K562 (cell line): Measurements from ENCODE around the gene CD9. TPM values are rescaled to one million over a fixed set of nuclear protein-coding genes. Genes with fewer than 3 reads are reported as not detected.

Source experiments
- ATAC-seq: fragments of 200-7000 bp; cut with Tn5 transposase; 3 replicates; pipeline ENCODE4 v1.9.1; 2020; ENCODE audit warnings: moderate library complexity
- BruUV-seq: library from RNA; stranded (reverse); fragments of 400-500 nt; replicated peaks from 2 replicates; lab custom pipeline; 2021; lab: Mats Ljungman, UMichigan
- CTCF ChIA-PET: fragments of 300-600 bp; formaldehyde crosslinking; extraction: SDS; loops from one replicate; lab custom pipeline; 2021; ENCODE audit warnings: low intra/inter-chr PET ratio; lab: Yijun Ruan, JAX
- POLR2A ChIA-PET: fragments of 300-600, 350-650 bp; sonication (Branson Sonifier 250); formaldehyde crosslinking; extraction: SDS; loops from one replicate; lab custom pipeline; 2021; ENCODE audit warnings: antibody characterized with exemption, inconsistent platforms; lab: Yijun Ruan, JAX
- DNase-seq, 4 experiments: peaks; one replicate each; pipeline versions ENCODE4 v3.0.0 to v3.0.0-alpha.2; 2011 to 2018; ENCODE audit warnings: low spot score in 3 of 4, mixed read lengths in 3 of 4; ENCODE audit errors: extremely low read depth in 1 of 4
- FAIRE-seq: peaks from 2 replicates; lab custom pipeline; 2011; peaks lifted over from hg19 to GRCh38; lab: Jason Lieb, UNC
- H2AFZ ChIP-seq: 2 replicates; pipeline ENCODE4 v1.6.0; 2011; ENCODE audit warnings: low read depth, low read length, control low read depth, inconsistent platforms
- H3K27ac ChIP-seq: fragments of 200-600 bp; 3 replicates; pipeline ENCODE4 v1.8.0; 2011; ENCODE audit warnings: low read depth, mild to moderate bottlenecking, control low read depth, inconsistent platforms, low read length, moderate library complexity, mixed read lengths; ENCODE audit errors: extremely low read depth
- H3K27me3 ChIP-seq, 2 experiments: fragments of 300-600 bp in 1 of 2; 2 replicates in 1 of 2; 3 replicates in 1 of 2; pipeline versions ENCODE4 v1.6.0 to v1.8.0; 2011; ENCODE audit warnings: inconsistent platforms in 2 of 2, low read length in 2 of 2, mild to moderate bottlenecking in 1 of 2, mixed read lengths in 1 of 2, moderate library complexity in 1 of 2; ENCODE audit not compliant: control insufficient read depth in 2 of 2, insufficient read depth in 2 of 2
- H3K36me3 ChIP-seq: fragments of 300-600 bp; 3 replicates; pipeline ENCODE4 v1.8.0; 2011; ENCODE audit warnings: mild to moderate bottlenecking, low read length, inconsistent platforms; ENCODE audit not compliant: control insufficient read depth, insufficient read depth
- H3K4me1 ChIP-seq, 2 experiments: fragments of 200-600 bp in 1 of 2; replicated peaks in 1 of 2; 2 replicates in 1 of 2; 3 replicates in 1 of 2; pipeline versions ENCODE4 v1.5.1 to v1.8.0; 2011; ENCODE audit warnings: inconsistent platforms in 2 of 2, low read length in 2 of 2, mild to moderate bottlenecking in 1 of 2, mixed read lengths in 1 of 2, moderate library complexity in 1 of 2; ENCODE audit not compliant: control insufficient read depth in 2 of 2, insufficient read depth in 2 of 2
- H3K4me2 ChIP-seq: 2 replicates; pipeline ENCODE4 v1.6.1; 2011; ENCODE audit warnings: low read length, control low read depth, inconsistent platforms, mixed read lengths; ENCODE audit not compliant: insufficient read depth
- H3K4me3 ChIP-seq: fragments of 200-600 bp; sonication (generic), shearing (Covaris generic); 2 replicates; pipeline ENCODE4 v1.5.1; 2016; ENCODE audit warnings: control low read depth, inconsistent platforms
- H3K79me2 ChIP-seq: fragments of 200-600 bp; 3 replicates; pipeline ENCODE4 v1.8.0; 2011; ENCODE audit warnings: low read length, inconsistent platforms; ENCODE audit not compliant: control insufficient read depth, insufficient read depth
- H3K9ac ChIP-seq, 2 experiments: 2 replicates each; pipeline versions ENCODE4 v1.6.0 to v1.6.1; 2011; ENCODE audit warnings: low read depth in 2 of 2, low read length in 2 of 2, control low read depth in 1 of 2, inconsistent platforms in 1 of 2, mild to moderate bottlenecking in 1 of 2, mixed read lengths in 1 of 2; ENCODE audit not compliant: insufficient read depth in 1 of 2
- H3K9me1 ChIP-seq: one replicate; pipeline ENCODE4 v1.6.0; 2011; ENCODE audit warnings: inconsistent platforms, mild to moderate bottlenecking, low read length, moderate library complexity; ENCODE audit not compliant: control insufficient read depth, insufficient read depth
- H3K9me3 ChIP-seq: replicated peaks from 2 replicates; pipeline ENCODE4 v1.5.1; 2011; ENCODE audit warnings: low read depth, low read length, inconsistent platforms; ENCODE audit not compliant: control insufficient read depth, insufficient read depth
- H4K20me1 ChIP-seq: replicated peaks from 2 replicates; pipeline ENCODE4 v1.6.1; 2011; ENCODE audit warnings: low read length, inconsistent platforms, mixed read lengths; ENCODE audit not compliant: control insufficient read depth, insufficient read depth
- FOXP1 ChIP-seq: sonication (generic); formaldehyde crosslinking; IDR thresholded peaks from 2 replicates; pipeline ENCODE4 v1.8.0; 2022; ENCODE audit warnings: mild to moderate bottlenecking, missing genetic modification reagents
- HNRNPK ChIP-seq: fragments of 200-400 bp; formaldehyde crosslinking; IDR thresholded peaks from one replicate; pipeline ENCODE4 v1.6.1; 2018; ENCODE audit warnings: mild to moderate bottlenecking, low read depth, low read length; ENCODE audit not compliant: poor library complexity, severe bottlenecking
- KAT7 ChIP-seq: sonication (generic); formaldehyde crosslinking; IDR thresholded peaks from 2 replicates; pipeline ENCODE4 v1.8.0; 2022; ENCODE audit warnings: missing genetic modification reagents, mild to moderate bottlenecking, borderline replicate concordance
- NFATC3 ChIP-seq: fragments of 450-650 bp; IDR thresholded peaks from 2 replicates; pipeline ENCODE4 v1.6.1; 2017; ENCODE audit warnings: mild to moderate bottlenecking
- SMC3 ChIP-seq: conservative IDR thresholded peaks from 2 replicates; pipeline ENCODE4 v1.6.1; 2011; ENCODE audit warnings: low read depth, low read length, improper control_type of control experiment; ENCODE audit not compliant: insufficient read depth
- SNRNP70 ChIP-seq: fragments of 200-400 bp; formaldehyde crosslinking; optimal IDR thresholded peaks from 2 replicates; pipeline ENCODE3; 2017; ENCODE audit warnings: low read depth, low read length
- SRSF9 ChIP-seq: fragments of 200-400 bp; formaldehyde crosslinking; IDR thresholded peaks from 2 replicates; pipeline ENCODE4 v1.6.1; 2017; ENCODE audit warnings: low read depth, low read length, borderline replicate concordance
- TAF15 ChIP-seq: fragments of 200-400 bp; formaldehyde crosslinking; IDR thresholded peaks from 2 replicates; pipeline ENCODE4 v1.6.1; 2017; ENCODE audit warnings: mild to moderate bottlenecking, low read depth, low read length, moderate library complexity
- XRCC5 ChIP-seq: fragments of 200-400 bp; formaldehyde crosslinking; IDR thresholded peaks from 2 replicates; pipeline ENCODE4 v1.6.1; 2017; ENCODE audit warnings: low read depth, mild to moderate bottlenecking, low read length
- ZNF133 ChIP-seq: fragments of 250-450 bp; sonication (Bioruptor Pico); IDR thresholded peaks from 2 replicates; pipeline ENCODE4 v1.4.0; 2020; ENCODE audit warnings: mild to moderate bottlenecking
- ZNF143 ChIP-seq: sonication (generic); formaldehyde crosslinking; IDR thresholded peaks from 2 replicates; pipeline ENCODE4 v1.9.0; 2022; ENCODE audit warnings: mild to moderate bottlenecking, missing genetic modification reagents
- ZNF431 ChIP-seq: sonication (generic); formaldehyde crosslinking; IDR thresholded peaks from 2 replicates; pipeline ENCODE4 v1.8.0; 2022; ENCODE audit warnings: mild to moderate bottlenecking, missing genetic modification reagents
- WGBS: fragments of 100-300 bp; shearing (Covaris generic); methylation state at CpG from one replicate; pipeline ENCODE4 v1.1.6; 2016; ENCODE audit warnings: low coverage, mixed read lengths; ENCODE audit not compliant: insufficient coverage; ENCODE audit errors: missing lambda C conversion rate; 5-methylcytosine and 5-hydroxymethylcytosine counted together
- in situ Hi-C: fragments of 300-500 bp; cut with MboI; formaldehyde crosslinking; loops from 4 replicates; pipeline ENCODE4 v1.15.0; 2018; ENCODE audit warnings: inconsistent platforms, mixed read lengths
- intact Hi-C: fragments of 100-400 bp; cut with micrococcal nuclease; formaldehyde crosslinking; loops from 2 replicates; pipeline ENCODE4 v1.14.2; 2022
- polyA plus RNA-seq, 8 experiments: library from polyadenylated mRNA; depleted of rRNA in 4 of 8; stranded (reverse) in 5 of 8; unstranded in 3 of 8; fragments of >200 nt; fragmentation: Nextera tagmentation in 2 of 8; fragmentation: Illumina TruSeq in 1 of 8; extraction: Ambion mirVana in 2 of 8; extraction: Trizol in 1 of 8; gene quantifications; 2 replicates each; pipeline versions ENCODE4 v1.2.1 to v1.2.3, GENCODE V29; 2011 to 2014; ENCODE audit warnings: inconsistent platforms in 1 of 8, missing spikeins in 1 of 8
- total RNA-seq, 7 experiments: library from RNA; depleted of rRNA in 6 of 7; stranded (reverse); fragments of >200 nt in 6 of 7; fragmentation: Illumina TruSeq in 2 of 7; extraction: Trizol in 2 of 7; gene quantifications; 2 replicates each; pipeline versions ENCODE4 v1.2.1 to v1.2.3, GENCODE V29; 2011 to 2021; ENCODE audit warnings: low replicate concordance in 1 of 7
- TF ChIP-seq, protein P1 (sequence below): sonication (generic); formaldehyde crosslinking; IDR thresholded peaks from 2 replicates; pipeline ENCODE4 v1.8.1; 2023; ENCODE audit warnings: mild to moderate bottlenecking, missing genetic modification reagents, moderate library complexity
- TF ChIP-seq, protein P2 (sequence below), 3 experiments: fragments of 200-800 bp in 1 of 3; fragments of 250-450 bp in 1 of 3; fragments of 450-650 bp in 1 of 3; sonication (Bioruptor Pico) in 1 of 3; sonication (Bioruptor generic) in 1 of 3; formaldehyde crosslinking in 1 of 3; IDR thresholded peaks; 2 replicates each; pipeline versions ENCODE4 v1.6.1 to v1.8.0; 2016 to 2022; ENCODE audit warnings: mild to moderate bottlenecking in 2 of 3, missing genetic modification characterization in 2 of 3, missing compliant biosample characterization in 1 of 3, moderate library complexity in 1 of 3
- TF ChIP-seq, protein P3 (sequence below): fragments of 450-650 bp; conservative IDR thresholded peaks from 2 replicates; pipeline ENCODE4 v1.6.1; 2016; ENCODE audit warnings: missing genetic modification characterization, low read depth, mild to moderate bottlenecking, missing compliant biosample characterization, moderate library complexity
- TF ChIP-seq, protein P4 (sequence below): sonication (generic); formaldehyde crosslinking; IDR thresholded peaks from 2 replicates; pipeline ENCODE4 v1.8.0; 2022; ENCODE audit warnings: mild to moderate bottlenecking, missing genetic modification reagents

CD9 gene
- total and polyA plus RNA-seq, 9 of the 15 experiments (the other 6 are each of a cell fraction or from before 2014, with no cell fraction given) = 0.43 to 5.6 (median 0.62) TPM

DNA sequence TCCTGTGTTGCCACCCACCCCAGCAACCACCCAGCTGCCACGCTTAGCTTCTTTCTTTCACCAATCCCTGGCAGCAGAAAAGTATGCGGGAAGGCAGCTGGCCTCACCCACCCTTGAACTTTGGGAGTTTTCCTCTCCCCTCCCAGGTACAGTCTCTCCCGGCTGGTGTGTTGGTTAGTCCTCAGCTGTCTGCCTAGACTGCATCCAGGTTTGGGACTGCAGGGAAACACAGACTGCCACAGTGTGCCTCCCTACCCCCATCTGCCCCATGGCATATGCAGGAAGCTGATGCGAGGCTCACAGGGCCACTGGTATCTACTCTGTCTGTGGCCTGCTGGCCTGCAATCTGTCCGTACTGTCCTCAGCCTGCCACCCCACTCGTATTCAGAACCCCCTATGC, 2.1 kb downstream of the CD9 start:
- in situ Hi-C loops = no loop called here
- DNase-seq (no peak), ATAC-seq (no peak), FAIRE-seq (no peak)
- no peak overlapping the region for H3K27ac ChIP-seq
- H4K20me1 ChIP-seq = no peaks in the 10 kb centered on the region
- no peaks in the 10 kb centered on the region for H3K79me2 ChIP-seq
- no peaks in the 10 kb centered on the region for H3K36me3 ChIP-seq
- peaks cover 6 to 41% of the 10 kb centered on the region in 2 experiments; a peak in 4 of 5 replicates for H3K27me3 ChIP-seq
- no peak overlapping the region for H3K4me2 ChIP-seq
- BruUV-seq = no TSS peak
- no peak overlapping the region for H3K4me3 ChIP-seq
- no peak overlapping the region for H2AFZ ChIP-seq
- WGBS = 0% methylated on average over 4 of the region's 6 CpGs
- H3K9me1 ChIP-seq = no peaks in the 10 kb centered on the region
- intact Hi-C loops = no loop called here
- no peak overlapping the region for H3K9ac ChIP-seq
- CTCF ChIA-PET = no interaction called here
- POLR2A ChIA-PET = interaction anchor here (0.7 to 1.1 kb wide), 2 partner anchors 9 to 44 kb away, joined by 3 read pairs; no protein-coding TSS in a partner anchor
- peaks cover 0 to 15% of the 10 kb centered on the region in 2 experiments; a peak in 3 of 5 replicates for H3K4me1 ChIP-seq
- no peaks in the 10 kb centered on the region for H3K9me3 ChIP-seq
- TF ChIP-seq TAF15 (no peak), KAT7 (CRISPR knock-in tag) (no peak), XRCC5 (no peak), ZNF431 (CRISPR knock-in tag) (no peak), SMC3 (no peak), SNRNP70 (no peak), ZNF143 (no peak), HNRNPK (no peak), NFATC3 (no peak), SRSF9 (no peak), FOXP1 (CRISPR knock-in tag) (no peak), ZNF133 (CRISPR knock-in tag) (no peak)
- TF ChIP-seq, protein P1, sequence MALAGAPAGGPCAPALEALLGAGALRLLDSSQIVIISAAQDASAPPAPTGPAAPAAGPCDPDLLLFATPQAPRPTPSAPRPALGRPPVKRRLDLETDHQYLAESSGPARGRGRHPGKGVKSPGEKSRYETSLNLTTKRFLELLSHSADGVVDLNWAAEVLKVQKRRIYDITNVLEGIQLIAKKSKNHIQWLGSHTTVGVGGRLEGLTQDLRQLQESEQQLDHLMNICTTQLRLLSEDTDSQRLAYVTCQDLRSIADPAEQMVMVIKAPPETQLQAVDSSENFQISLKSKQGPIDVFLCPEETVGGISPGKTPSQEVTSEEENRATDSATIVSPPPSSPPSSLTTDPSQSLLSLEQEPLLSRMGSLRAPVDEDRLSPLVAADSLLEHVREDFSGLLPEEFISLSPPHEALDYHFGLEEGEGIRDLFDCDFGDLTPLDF = no peak
- TF ChIP-seq, protein P2, sequence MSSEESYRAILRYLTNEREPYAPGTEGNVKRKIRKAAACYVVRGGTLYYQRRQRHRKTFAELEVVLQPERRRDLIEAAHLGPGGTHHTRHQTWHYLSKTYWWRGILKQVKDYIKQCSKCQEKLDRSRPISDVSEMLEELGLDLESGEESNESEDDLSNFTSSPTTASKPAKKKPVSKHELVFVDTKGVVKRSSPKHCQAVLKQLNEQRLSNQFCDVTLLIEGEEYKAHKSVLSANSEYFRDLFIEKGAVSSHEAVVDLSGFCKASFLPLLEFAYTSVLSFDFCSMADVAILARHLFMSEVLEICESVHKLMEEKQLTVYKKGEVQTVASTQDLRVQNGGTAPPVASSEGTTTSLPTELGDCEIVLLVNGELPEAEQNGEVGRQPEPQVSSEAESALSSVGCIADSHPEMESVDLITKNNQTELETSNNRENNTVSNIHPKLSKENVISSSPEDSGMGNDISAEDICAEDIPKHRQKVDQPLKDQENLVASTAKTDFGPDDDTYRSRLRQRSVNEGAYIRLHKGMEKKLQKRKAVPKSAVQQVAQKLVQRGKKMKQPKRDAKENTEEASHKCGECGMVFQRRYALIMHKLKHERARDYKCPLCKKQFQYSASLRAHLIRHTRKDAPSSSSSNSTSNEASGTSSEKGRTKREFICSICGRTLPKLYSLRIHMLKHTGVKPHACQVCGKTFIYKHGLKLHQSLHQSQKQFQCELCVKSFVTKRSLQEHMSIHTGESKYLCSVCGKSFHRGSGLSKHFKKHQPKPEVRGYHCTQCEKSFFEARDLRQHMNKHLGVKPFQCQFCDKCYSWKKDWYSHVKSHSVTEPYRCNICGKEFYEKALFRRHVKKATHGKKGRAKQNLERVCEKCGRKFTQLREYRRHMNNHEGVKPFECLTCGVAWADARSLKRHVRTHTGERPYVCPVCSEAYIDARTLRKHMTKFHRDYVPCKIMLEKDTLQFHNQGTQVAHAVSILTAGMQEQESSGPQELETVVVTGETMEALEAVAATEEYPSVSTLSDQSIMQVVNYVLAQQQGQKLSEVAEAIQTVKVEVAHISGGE (CRISPR knock-in tag; IDR thresholded peaks at IDR 0.05) = no peak
- TF ChIP-seq, protein P3, sequence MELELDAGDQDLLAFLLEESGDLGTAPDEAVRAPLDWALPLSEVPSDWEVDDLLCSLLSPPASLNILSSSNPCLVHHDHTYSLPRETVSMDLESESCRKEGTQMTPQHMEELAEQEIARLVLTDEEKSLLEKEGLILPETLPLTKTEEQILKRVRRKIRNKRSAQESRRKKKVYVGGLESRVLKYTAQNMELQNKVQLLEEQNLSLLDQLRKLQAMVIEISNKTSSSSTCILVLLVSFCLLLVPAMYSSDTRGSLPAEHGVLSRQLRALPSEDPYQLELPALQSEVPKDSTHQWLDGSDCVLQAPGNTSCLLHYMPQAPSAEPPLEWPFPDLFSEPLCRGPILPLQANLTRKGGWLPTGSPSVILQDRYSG (tag) = no peak
- TF ChIP-seq, protein P4, sequence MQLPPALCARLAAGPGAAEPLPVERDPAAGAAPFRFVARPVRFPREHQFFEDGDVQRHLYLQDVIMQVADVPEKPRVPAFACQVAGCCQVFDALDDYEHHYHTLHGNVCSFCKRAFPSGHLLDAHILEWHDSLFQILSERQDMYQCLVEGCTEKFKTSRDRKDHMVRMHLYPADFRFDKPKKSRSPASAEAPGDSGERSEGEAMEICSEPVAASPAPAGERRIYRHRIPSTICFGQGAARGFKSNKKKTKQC (CRISPR knock-in tag) = no peak
